HEK293T (cell line): ENCODE results near the gene LRRC27.

Experiments
- BHLHE40 ChIP-seq: fragments of 450-650 bp; IDR thresholded peaks from 2 replicates; pipeline ENCODE4 v1.6.1; 2016; ENCODE audit warnings: mild to moderate bottlenecking, moderate library complexity, borderline replicate concordance
- FOXA1 ChIP-seq: fragments of 450-650 bp; IDR thresholded peaks from 2 replicates; pipeline ENCODE4 v1.6.1; 2016; ENCODE audit warnings: mild to moderate bottlenecking
- FOXK2 ChIP-seq: fragments of 450-650 bp; IDR thresholded peaks from 2 replicates; pipeline ENCODE4 v1.6.1; 2016; ENCODE audit warnings: mild to moderate bottlenecking
- HDGF ChIP-seq: fragments of 450-650 bp; IDR thresholded peaks from 2 replicates; pipeline ENCODE4 v1.6.1; 2017; ENCODE audit warnings: antibody characterized with exemption, borderline replicate concordance
- PKNOX1 ChIP-seq: fragments of 450-650 bp; IDR thresholded peaks from 2 replicates; pipeline ENCODE4 v1.6.1; 2016
- SP1 ChIP-seq: fragments of 450-650 bp; IDR thresholded peaks from 2 replicates; pipeline ENCODE4 v1.6.1; 2017
- SUZ12 ChIP-seq: fragments of 450-650 bp; IDR thresholded peaks from 2 replicates; pipeline ENCODE4 v1.6.1; 2016; ENCODE audit warnings: mild to moderate bottlenecking
- TARDBP ChIP-seq: fragments of 450-650 bp; IDR thresholded peaks from 2 replicates; pipeline ENCODE4 v1.6.1; 2016

- TF ChIP-seq SP1 (no peak), BHLHE40 (no peak), TARDBP (no peak), SUZ12 (no peak), FOXA1 (no peak), PKNOX1 (no peak), HDGF (no peak), FOXK2 (no peak)
These were observed 49.1 kb upstream of the LRRC27 start for GRCh38 chr10:132282667-132283603.
